ENCODE results near the gene NID1. TPM values are rescaled to one million over a fixed set of nuclear protein-coding genes. Genes with fewer than 3 reads are reported as not detected.

Gene NID1
- total RNA-seq, 1 experiment from 2014 or later, result 19.2 TPM

DNA sequence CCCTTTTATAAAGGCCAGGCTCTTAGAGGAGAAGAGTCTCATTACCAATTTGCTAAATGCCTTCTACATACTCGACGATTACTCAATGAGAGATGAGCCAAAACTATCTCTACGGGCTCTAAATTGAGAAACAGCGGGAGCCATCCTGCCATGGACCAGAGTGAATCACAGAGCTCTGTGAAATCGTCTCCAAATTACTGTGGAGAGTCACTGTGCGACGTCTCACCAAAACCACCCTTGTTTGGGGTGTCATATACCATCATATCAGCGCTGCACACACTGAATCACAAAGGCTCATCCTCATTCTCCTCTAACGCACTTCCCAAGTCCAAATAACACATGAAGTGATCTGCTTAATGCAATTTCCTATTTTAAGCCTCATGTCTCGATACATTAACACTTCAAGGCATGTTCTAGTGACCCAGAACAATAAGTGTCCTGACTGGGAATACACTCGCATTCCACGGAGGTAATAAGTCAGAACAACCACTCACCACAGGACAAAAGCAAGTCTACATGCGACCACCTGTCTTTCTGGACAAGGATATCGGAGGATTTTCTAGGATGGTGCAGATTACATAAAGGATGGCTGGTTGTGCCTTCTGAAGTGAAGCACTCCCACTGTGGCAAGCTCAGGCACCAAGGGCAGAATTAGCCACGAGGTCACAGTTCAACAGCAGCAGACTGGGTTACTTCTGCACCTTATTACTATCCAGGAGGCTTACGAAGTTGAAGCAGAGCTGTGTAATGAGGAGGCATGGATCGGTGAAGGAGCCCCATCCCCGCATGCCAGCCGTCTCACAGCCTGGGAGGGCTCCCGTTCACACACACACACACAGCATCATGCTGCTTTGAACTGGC lies 44.3 kb downstream of the NID1 start:
- Mint-ChIP-seq H3K4me1 (peaks cover 4% of the 10 kb centered on the region), H3K4me3 (no peak overlapping the region), H3K36me3 (peaks cover 3% of the 10 kb centered on the region; the same call in 1 of the 2 replicates), H3K9me3 (no peaks in the 10 kb centered on the region), H3K27ac (no peak overlapping the region), H3K27me3 (ENCODE audit: low read depth) (no peaks in the 10 kb centered on the region)
- peak; percentile 41; the same call in 1 of the 2 replicates for ATAC-seq
- POLR2A ChIA-PET, result no interaction called here
- no peak for DNase-seq (ENCODE audit: low spot score)
- TF ChIP-seq, protein P1, sequence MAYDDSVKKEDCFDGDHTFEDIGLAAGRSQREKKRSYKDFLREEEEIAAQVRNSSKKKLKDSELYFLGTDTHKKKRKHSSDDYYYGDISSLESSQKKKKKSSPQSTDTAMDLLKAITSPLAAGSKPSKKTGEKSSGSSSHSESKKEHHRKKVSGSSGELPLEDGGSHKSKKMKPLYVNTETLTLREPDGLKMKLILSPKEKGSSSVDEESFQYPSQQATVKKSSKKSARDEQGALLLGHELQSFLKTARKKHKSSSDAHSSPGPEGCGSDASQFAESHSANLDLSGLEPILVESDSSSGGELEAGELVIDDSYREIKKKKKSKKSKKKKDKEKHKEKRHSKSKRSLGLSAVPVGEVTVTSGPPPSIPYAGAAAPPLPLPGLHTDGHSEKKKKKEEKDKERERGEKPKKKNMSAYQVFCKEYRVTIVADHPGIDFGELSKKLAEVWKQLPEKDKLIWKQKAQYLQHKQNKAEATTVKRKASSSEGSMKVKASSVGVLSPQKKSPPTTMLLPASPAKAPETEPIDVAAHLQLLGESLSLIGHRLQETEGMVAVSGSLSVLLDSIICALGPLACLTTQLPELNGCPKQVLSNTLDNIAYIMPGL (CRISPR knock-in tag; IDR thresholded peaks at IDR 0.05), result no peak
- TF ChIP-seq, protein P2, sequence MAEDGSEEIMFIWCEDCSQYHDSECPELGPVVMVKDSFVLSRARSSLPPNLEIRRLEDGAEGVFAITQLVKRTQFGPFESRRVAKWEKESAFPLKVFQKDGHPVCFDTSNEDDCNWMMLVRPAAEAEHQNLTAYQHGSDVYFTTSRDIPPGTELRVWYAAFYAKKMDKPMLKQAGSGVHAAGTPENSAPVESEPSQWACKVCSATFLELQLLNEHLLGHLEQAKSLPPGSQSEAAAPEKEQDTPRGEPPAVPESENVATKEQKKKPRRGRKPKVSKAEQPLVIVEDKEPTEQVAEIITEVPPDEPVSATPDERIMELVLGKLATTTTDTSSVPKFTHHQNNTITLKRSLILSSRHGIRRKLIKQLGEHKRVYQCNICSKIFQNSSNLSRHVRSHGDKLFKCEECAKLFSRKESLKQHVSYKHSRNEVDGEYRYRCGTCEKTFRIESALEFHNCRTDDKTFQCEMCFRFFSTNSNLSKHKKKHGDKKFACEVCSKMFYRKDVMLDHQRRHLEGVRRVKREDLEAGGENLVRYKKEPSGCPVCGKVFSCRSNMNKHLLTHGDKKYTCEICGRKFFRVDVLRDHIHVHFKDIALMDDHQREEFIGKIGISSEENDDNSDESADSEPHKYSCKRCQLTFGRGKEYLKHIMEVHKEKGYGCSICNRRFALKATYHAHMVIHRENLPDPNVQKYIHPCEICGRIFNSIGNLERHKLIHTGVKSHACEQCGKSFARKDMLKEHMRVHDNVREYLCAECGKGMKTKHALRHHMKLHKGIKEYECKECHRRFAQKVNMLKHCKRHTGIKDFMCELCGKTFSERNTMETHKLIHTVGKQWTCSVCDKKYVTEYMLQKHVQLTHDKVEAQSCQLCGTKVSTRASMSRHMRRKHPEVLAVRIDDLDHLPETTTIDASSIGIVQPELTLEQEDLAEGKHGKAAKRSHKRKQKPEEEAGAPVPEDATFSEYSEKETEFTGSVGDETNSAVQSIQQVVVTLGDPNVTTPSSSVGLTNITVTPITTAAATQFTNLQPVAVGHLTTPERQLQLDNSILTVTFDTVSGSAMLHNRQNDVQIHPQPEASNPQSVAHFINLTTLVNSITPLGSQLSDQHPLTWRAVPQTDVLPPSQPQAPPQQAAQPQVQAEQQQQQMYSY (CRISPR knock-in tag; IDR thresholded peaks at IDR 0.05), result no peak
- TF ChIP-seq GRHL2 (CRISPR knock-in tag; IDR thresholded peaks at IDR 0.05; ENCODE audit: insufficient replicate concordance, severe bottlenecking) (no peak), OVOL2 (CRISPR knock-in tag; IDR thresholded peaks at IDR 0.05; ENCODE audit: borderline replicate concordance) (no peak), ZBTB21 (CRISPR knock-in tag; IDR thresholded peaks at IDR 0.05; ENCODE audit: borderline replicate concordance) (no peak), ATF1 (CRISPR knock-in tag; IDR thresholded peaks at IDR 0.05) (no peak), CREB1 (CRISPR knock-in tag; IDR thresholded peaks at IDR 0.05) (no peak), ZNF232 (CRISPR knock-in tag; IDR thresholded peaks at IDR 0.05) (no peak), SMAD3 (CRISPR knock-in tag; IDR thresholded peaks at IDR 0.05; ENCODE audit: borderline replicate concordance) (no peak), ZNF263 (CRISPR knock-in tag; IDR thresholded peaks at IDR 0.05; ENCODE audit: low read depth) (no peak), ZNF423 (CRISPR knock-in tag; IDR thresholded peaks at IDR 0.05) (no peak), ELF4 (CRISPR knock-in tag; IDR thresholded peaks at IDR 0.05; ENCODE audit: low read depth) (no peak)
- TF ChIP-seq, protein P3, sequence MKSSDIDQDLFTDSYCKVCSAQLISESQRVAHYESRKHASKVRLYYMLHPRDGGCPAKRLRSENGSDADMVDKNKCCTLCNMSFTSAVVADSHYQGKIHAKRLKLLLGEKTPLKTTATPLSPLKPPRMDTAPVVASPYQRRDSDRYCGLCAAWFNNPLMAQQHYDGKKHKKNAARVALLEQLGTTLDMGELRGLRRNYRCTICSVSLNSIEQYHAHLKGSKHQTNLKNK (CRISPR knock-in tag; IDR thresholded peaks at IDR 0.05), result no peak
- TF ChIP-seq, protein P4, sequence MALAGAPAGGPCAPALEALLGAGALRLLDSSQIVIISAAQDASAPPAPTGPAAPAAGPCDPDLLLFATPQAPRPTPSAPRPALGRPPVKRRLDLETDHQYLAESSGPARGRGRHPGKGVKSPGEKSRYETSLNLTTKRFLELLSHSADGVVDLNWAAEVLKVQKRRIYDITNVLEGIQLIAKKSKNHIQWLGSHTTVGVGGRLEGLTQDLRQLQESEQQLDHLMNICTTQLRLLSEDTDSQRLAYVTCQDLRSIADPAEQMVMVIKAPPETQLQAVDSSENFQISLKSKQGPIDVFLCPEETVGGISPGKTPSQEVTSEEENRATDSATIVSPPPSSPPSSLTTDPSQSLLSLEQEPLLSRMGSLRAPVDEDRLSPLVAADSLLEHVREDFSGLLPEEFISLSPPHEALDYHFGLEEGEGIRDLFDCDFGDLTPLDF (CRISPR knock-in tag; IDR thresholded peaks at IDR 0.05), result no peak
- TF ChIP-seq, protein P5, sequence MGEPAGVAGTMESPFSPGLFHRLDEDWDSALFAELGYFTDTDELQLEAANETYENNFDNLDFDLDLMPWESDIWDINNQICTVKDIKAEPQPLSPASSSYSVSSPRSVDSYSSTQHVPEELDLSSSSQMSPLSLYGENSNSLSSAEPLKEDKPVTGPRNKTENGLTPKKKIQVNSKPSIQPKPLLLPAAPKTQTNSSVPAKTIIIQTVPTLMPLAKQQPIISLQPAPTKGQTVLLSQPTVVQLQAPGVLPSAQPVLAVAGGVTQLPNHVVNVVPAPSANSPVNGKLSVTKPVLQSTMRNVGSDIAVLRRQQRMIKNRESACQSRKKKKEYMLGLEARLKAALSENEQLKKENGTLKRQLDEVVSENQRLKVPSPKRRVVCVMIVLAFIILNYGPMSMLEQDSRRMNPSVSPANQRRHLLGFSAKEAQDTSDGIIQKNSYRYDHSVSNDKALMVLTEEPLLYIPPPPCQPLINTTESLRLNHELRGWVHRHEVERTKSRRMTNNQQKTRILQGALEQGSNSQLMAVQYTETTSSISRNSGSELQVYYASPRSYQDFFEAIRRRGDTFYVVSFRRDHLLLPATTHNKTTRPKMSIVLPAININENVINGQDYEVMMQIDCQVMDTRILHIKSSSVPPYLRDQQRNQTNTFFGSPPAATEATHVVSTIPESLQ (CRISPR knock-in tag; IDR thresholded peaks at IDR 0.05), result no peak
- TF ChIP-seq, protein P6, sequence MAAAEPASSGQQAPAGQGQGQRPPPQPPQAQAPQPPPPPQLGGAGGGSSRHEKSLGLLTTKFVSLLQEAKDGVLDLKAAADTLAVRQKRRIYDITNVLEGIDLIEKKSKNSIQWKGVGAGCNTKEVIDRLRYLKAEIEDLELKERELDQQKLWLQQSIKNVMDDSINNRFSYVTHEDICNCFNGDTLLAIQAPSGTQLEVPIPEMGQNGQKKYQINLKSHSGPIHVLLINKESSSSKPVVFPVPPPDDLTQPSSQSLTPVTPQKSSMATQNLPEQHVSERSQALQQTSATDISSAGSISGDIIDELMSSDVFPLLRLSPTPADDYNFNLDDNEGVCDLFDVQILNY (CRISPR knock-in tag; IDR thresholded peaks at IDR 0.05), result no peak
- CTCF ChIA-PET, result interaction anchor here (1.3 kb wide), 1 partner anchor 44 kb away, joined by 3 read pairs; no protein-coding TSS in a partner anchor
